A549 (cell line): ENCODE measurements around the gene SIAE. TPM values are rescaled to one million over a fixed set of nuclear protein-coding genes. Genes with fewer than 3 reads are reported as not detected.

Source experiments
- ATAC-seq, 2 experiments: fragments of 200-7000 bp in 1 of 2; fragments of >200 bp in 1 of 2; cut with Nextera tagmentation in 1 of 2; cut with Tn5 transposase in 1 of 2; 3 replicates each; pipeline versions ENCODE4 v1.8.0 to v1.9.1; 2018 to 2020; ENCODE audit warnings: mild to moderate bottlenecking in 1 of 2, moderate library complexity in 1 of 2
- CTCF ChIA-PET: fragments of 300-600 bp; sonication (Branson Sonifier 250); formaldehyde crosslinking; extraction: SDS; loops from one replicate; lab custom pipeline; 2021; ENCODE audit warnings: antibody characterized with exemption, inconsistent platforms; lab: Yijun Ruan, JAX
- POLR2A ChIA-PET: fragments of 350-600 bp; formaldehyde crosslinking; extraction: SDS; loops from one replicate; lab custom pipeline; 2021; ENCODE audit warnings: antibody characterized with exemption, inconsistent platforms; lab: Yijun Ruan, JAX
- DNase-seq, 2 experiments: peaks; one replicate each; pipeline versions ENCODE4 v3.0.0 to v3.0.0-alpha.2; 2011 to 2016; ENCODE audit warnings: low read depth in 1 of 2, low spot score in 1 of 2
- FAIRE-seq: peaks from 2 replicates; lab custom pipeline; 2011; peaks lifted over from hg19 to GRCh38; lab: Jason Lieb, UNC
- H3K27ac ChIP-seq, 2 experiments: fragments of >200 bp; sonication (Bioruptor Twin); formaldehyde crosslinking; 3 replicates each; pipeline ENCODE4 v1.5.1; 2016 to 2017
- H3K4me1 ChIP-seq: fragments of >200 bp; sonication (Bioruptor Twin); formaldehyde crosslinking; 3 replicates; pipeline ENCODE4 v1.6.1; 2016
- H3K4me2 ChIP-seq: fragments of >200 bp; sonication (Bioruptor Twin); formaldehyde crosslinking; 3 replicates; pipeline ENCODE4 v1.6.1; 2016
- H3K4me3 ChIP-seq: fragments of >200 bp; sonication (Bioruptor Twin); formaldehyde crosslinking; 3 replicates; pipeline ENCODE4 v1.5.1; 2016
- H3K9me3 ChIP-seq: fragments of >200 bp; sonication (Bioruptor Twin); formaldehyde crosslinking; 3 replicates; pipeline ENCODE4 v1.6.1; 2016
- CBX2 ChIP-seq: fragments of 200-600 bp; sonication (generic); IDR thresholded peaks from 2 replicates; pipeline ENCODE4 v1.6.1; 2016; ENCODE audit warnings: low read depth, mild to moderate bottlenecking, borderline replicate concordance
- CEBPB ChIP-seq, 2 experiments: fragments of >200 bp in 1 of 2; sonication (Bioruptor Twin) in 1 of 2; formaldehyde crosslinking in 1 of 2; IDR thresholded peaks; 2 replicates each; pipeline ENCODE4 v1.6.1; 2012 to 2016
- CHD2 ChIP-seq: fragments of 150-350 bp; IDR thresholded peaks from 2 replicates; pipeline ENCODE4 v1.6.1; 2014; ENCODE audit warnings: low read length; ENCODE audit not compliant: partially characterized antibody
- CHD4 ChIP-seq: fragments of 200-600 bp; sonication (generic); IDR thresholded peaks from 2 replicates; pipeline ENCODE4 v1.6.1; 2016; ENCODE audit warnings: antibody characterized with exemption, mild to moderate bottlenecking, borderline replicate concordance
- EHF ChIP-seq: fragments of 250-450 bp; sonication (Bioruptor Pico); IDR thresholded peaks from 2 replicates; pipeline ENCODE4 v1.5.0; 2020; ENCODE audit warnings: mild to moderate bottlenecking
- EHMT2 ChIP-seq: fragments of 200-600 bp; sonication (generic); IDR thresholded peaks from 2 replicates; pipeline ENCODE4 v1.6.1; 2016; ENCODE audit warnings: antibody characterized with exemption, low read depth, mild to moderate bottlenecking, moderate library complexity
- EP300 ChIP-seq, 2 experiments: fragments of >200 bp; sonication (Bioruptor Twin); formaldehyde crosslinking; IDR thresholded peaks; 2 replicates in 1 of 2; 3 replicates in 1 of 2; pipeline ENCODE4 v1.6.1; 2016 to 2017
- FOXS1 ChIP-seq: fragments of 250-450 bp; sonication (Bioruptor Pico); IDR thresholded peaks from 2 replicates; pipeline ENCODE4 v1.5.0; 2020; ENCODE audit warnings: mild to moderate bottlenecking, moderate library complexity
- GATA3 ChIP-seq: IDR thresholded peaks from 2 replicates; pipeline ENCODE4 v1.6.1; 2012; ENCODE audit warnings: borderline replicate concordance
- HEYL ChIP-seq: fragments of 250-450 bp; sonication (Bioruptor Pico); IDR thresholded peaks from 2 replicates; pipeline ENCODE4 v1.8.0; 2021; ENCODE audit warnings: mild to moderate bottlenecking, moderate library complexity
- HOXA7 ChIP-seq: fragments of 250-450 bp; sonication (Bioruptor Pico); IDR thresholded peaks from 2 replicates; pipeline ENCODE4 v1.5.0; 2020; ENCODE audit warnings: mild to moderate bottlenecking, moderate library complexity
- HOXB13 ChIP-seq: fragments of 250-450 bp; sonication (Bioruptor Pico); IDR thresholded peaks from 2 replicates; pipeline ENCODE4 v1.5.0; 2020; ENCODE audit warnings: low read depth, mild to moderate bottlenecking, moderate library complexity
- HOXB5 ChIP-seq: fragments of 250-450 bp; sonication (Bioruptor Pico); IDR thresholded peaks from 2 replicates; pipeline ENCODE4 v1.5.0; 2020; ENCODE audit warnings: mild to moderate bottlenecking, moderate library complexity
- JUN ChIP-seq, 2 experiments: fragments of >200 bp; sonication (Bioruptor Twin); formaldehyde crosslinking; IDR thresholded peaks; 2 replicates in 1 of 2; 3 replicates in 1 of 2; pipeline ENCODE4 v1.6.1; 2016 to 2017
- KDM1A ChIP-seq: fragments of 200-600 bp; sonication (generic); IDR thresholded peaks from 2 replicates; pipeline ENCODE4 v1.6.1; 2016; ENCODE audit warnings: low read depth, mild to moderate bottlenecking
- KDM5A ChIP-seq: fragments of 200-600 bp; sonication (generic); IDR thresholded peaks from 2 replicates; pipeline ENCODE4 v1.6.1; 2016; ENCODE audit warnings: antibody characterized with exemption, mild to moderate bottlenecking
- MAFK ChIP-seq: fragments of 450-650 bp; IDR thresholded peaks from 2 replicates; pipeline ENCODE4 v1.6.1; 2014; ENCODE audit not compliant: partially characterized antibody
- MAZ ChIP-seq: fragments of 150-350 bp; IDR thresholded peaks from 2 replicates; pipeline ENCODE4 v1.6.1; 2014; ENCODE audit warnings: antibody characterized with exemption, low read depth, low read length, borderline replicate concordance
- NFE2L2 ChIP-seq: fragments of 150-350 bp; conservative IDR thresholded peaks from 2 replicates; pipeline ENCODE4 v1.6.1; 2014; ENCODE audit warnings: low read length
- NPAS2 ChIP-seq: fragments of 250-450 bp; sonication (Bioruptor Pico); IDR thresholded peaks from 2 replicates; pipeline ENCODE4 v1.8.0; 2022; ENCODE audit warnings: mild to moderate bottlenecking, moderate library complexity, borderline replicate concordance
- RAD21 ChIP-seq, 2 experiments: fragments of >200 bp in 1 of 2; sonication (Bioruptor Twin) in 1 of 2; formaldehyde crosslinking in 1 of 2; IDR thresholded peaks in 1 of 2; conservative IDR thresholded peaks in 1 of 2; 2 replicates in 1 of 2; 3 replicates in 1 of 2; pipeline ENCODE4 v1.6.1; 2012 to 2018; ENCODE audit warnings: inconsistent platforms in 1 of 2
- RCOR1 ChIP-seq: fragments of 150-350 bp; IDR thresholded peaks from 2 replicates; pipeline ENCODE4 v1.6.1; 2014; ENCODE audit warnings: antibody characterized with exemption, low read length, low read depth
- RFX5 ChIP-seq: fragments of 450-650 bp; IDR thresholded peaks from 2 replicates; pipeline ENCODE4 v1.7.1; 2014; ENCODE audit warnings: antibody characterized with exemption, mild to moderate bottlenecking, moderate library complexity
- RNF2 ChIP-seq: fragments of 200-600 bp; sonication (generic); IDR thresholded peaks from 2 replicates; pipeline ENCODE4 v1.6.1; 2016; ENCODE audit warnings: low read depth, mild to moderate bottlenecking, antibody characterized with exemption, moderate library complexity, borderline replicate concordance
- SMC3 ChIP-seq: fragments of >200 bp; sonication (Bioruptor Twin); formaldehyde crosslinking; IDR thresholded peaks from 3 replicates; pipeline ENCODE4 v1.6.1; 2018; ENCODE audit warnings: inconsistent platforms
- TFCP2L1 ChIP-seq: fragments of 250-450 bp; sonication (Bioruptor Pico); IDR thresholded peaks from 2 replicates; pipeline ENCODE4 v1.5.0; 2021; ENCODE audit warnings: mild to moderate bottlenecking
- WGBS: methylation state at CpG from one replicate; pipeline ENCODE4 v1.1.6; 2017; ENCODE audit errors: missing lambda C conversion rate; 5-methylcytosine and 5-hydroxymethylcytosine counted together
- polyA plus RNA-seq, 4 experiments: library from polyadenylated mRNA; depleted of rRNA in 3 of 4; stranded (reverse); fragments of >200 nt; fragmentation: RNase III in 1 of 4; extraction: RNeasy Plus Mini Kit Qiagen cat#74134 plus additional on column Dnase treatment in 1 of 4; gene quantifications; 2 replicates in 3 of 4; 3 replicates in 1 of 4; pipeline ENCODE4 v1.2.3, GENCODE V29; 2011 to 2017
- TF ChIP-seq, protein P1 (sequence below): fragments of 150-350 bp; IDR thresholded peaks from 2 replicates; pipeline ENCODE4 v1.6.1; 2014; ENCODE audit warnings: low read depth, mild to moderate bottlenecking, low read length
- TF ChIP-seq, protein P2 (sequence below): IDR thresholded peaks from 2 replicates; pipeline ENCODE4 v1.6.1; 2012
- TF ChIP-seq, protein P3 (sequence below): fragments of >200 bp; sonication (Bioruptor Twin); formaldehyde crosslinking; IDR thresholded peaks from 3 replicates; pipeline ENCODE4 v1.6.1; 2016
- TF ChIP-seq, protein P4 (sequence below): IDR thresholded peaks from 2 replicates; pipeline ENCODE4 v1.6.1; 2012
- TF ChIP-seq, protein P5 (sequence below): fragments of 250-450 bp; sonication (Bioruptor Pico); IDR thresholded peaks from 2 replicates; pipeline ENCODE4 v1.5.0; 2021; ENCODE audit warnings: mild to moderate bottlenecking, moderate library complexity, borderline replicate concordance
- TF ChIP-seq, protein P6 (sequence below): fragments of 250-450 bp; sonication (Bioruptor Pico); IDR thresholded peaks from 2 replicates; pipeline ENCODE4 v1.5.0; 2020; ENCODE audit warnings: low read depth, mild to moderate bottlenecking, moderate library complexity
- TF ChIP-seq, protein P7 (sequence below): fragments of >200 bp; sonication (Bioruptor Twin); formaldehyde crosslinking; IDR thresholded peaks from 2 replicates; pipeline ENCODE4 v1.6.1; 2016

SIAE gene
- polyA plus RNA-seq, 2 of the 4 experiments (the other 2 are of a cell fraction), result 10.3 to 23.2 TPM

DNA sequence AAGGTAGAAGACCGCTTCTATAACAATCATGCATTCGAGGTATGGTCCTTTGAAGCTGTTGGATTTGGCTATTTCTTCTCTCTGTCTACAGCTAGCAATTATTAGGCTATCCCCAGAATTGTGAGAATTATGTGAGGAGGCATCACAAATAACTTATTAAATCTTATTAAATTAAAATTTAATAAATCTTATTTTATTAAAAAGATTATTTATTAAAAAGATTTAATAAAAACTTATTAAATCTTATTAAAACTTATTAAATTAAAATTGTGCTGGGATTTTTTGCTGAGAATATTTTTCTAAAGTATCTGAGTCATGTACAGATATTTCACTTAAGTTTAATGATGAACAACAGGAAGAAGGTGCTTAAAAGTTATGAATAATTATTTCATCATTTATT is 7.9 kb upstream of the SIAE start:
- CTCF ChIA-PET, result no interaction called here
- no peak for FAIRE-seq
- no peak for TF ChIP-seq TFCP2L1 (CRISPR knock-in tag)
- TF ChIP-seq, protein P1, sequence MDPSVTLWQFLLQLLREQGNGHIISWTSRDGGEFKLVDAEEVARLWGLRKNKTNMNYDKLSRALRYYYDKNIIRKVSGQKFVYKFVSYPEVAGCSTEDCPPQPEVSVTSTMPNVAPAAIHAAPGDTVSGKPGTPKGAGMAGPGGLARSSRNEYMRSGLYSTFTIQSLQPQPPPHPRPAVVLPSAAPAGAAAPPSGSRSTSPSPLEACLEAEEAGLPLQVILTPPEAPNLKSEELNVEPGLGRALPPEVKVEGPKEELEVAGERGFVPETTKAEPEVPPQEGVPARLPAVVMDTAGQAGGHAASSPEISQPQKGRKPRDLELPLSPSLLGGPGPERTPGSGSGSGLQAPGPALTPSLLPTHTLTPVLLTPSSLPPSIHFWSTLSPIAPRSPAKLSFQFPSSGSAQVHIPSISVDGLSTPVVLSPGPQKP, result no peak
- TF ChIP-seq RAD21 (conservative IDR thresholded peaks at IDR 0.05 in 1 of 2, IDR thresholded peaks at IDR 0.05 in 1 of 2), result no peak
- TF ChIP-seq HOXB13 (CRISPR knock-in tag), result no peak
- TF ChIP-seq SMC3, result no peak
- TF ChIP-seq, protein P2, sequence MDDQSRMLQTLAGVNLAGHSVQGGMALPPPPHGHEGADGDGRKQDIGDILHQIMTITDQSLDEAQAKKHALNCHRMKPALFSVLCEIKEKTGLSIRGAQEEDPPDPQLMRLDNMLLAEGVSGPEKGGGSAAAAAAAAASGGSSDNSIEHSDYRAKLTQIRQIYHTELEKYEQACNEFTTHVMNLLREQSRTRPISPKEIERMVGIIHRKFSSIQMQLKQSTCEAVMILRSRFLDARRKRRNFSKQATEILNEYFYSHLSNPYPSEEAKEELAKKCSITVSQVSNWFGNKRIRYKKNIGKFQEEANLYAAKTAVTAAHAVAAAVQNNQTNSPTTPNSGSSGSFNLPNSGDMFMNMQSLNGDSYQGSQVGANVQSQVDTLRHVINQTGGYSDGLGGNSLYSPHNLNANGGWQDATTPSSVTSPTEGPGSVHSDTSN, result no peak
- no peak for TF ChIP-seq EHMT2
- no peak for TF ChIP-seq CBX2
- TF ChIP-seq CEBPB (IDR thresholded peaks at IDR 0.05), result no peak
- no peak for TF ChIP-seq CHD4
- TF ChIP-seq EP300 (IDR thresholded peaks at IDR 0.05), result no peak
- TF ChIP-seq NFE2L2, result no peak
- TF ChIP-seq, protein P3, sequence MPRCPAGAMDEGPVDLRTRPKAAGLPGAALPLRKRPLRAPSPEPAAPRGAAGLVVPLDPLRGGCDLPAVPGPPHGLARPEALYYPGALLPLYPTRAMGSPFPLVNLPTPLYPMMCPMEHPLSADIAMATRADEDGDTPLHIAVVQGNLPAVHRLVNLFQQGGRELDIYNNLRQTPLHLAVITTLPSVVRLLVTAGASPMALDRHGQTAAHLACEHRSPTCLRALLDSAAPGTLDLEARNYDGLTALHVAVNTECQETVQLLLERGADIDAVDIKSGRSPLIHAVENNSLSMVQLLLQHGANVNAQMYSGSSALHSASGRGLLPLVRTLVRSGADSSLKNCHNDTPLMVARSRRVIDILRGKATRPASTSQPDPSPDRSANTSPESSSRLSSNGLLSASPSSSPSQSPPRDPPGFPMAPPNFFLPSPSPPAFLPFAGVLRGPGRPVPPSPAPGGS, result no peak
- TF ChIP-seq RFX5, result no peak
- TF ChIP-seq RNF2, result no peak
- no peak for TF ChIP-seq HOXB5 (CRISPR knock-in tag)
- no peak for TF ChIP-seq HOXA7 (CRISPR knock-in tag)
- TF ChIP-seq NPAS2, result no peak

DNA sequence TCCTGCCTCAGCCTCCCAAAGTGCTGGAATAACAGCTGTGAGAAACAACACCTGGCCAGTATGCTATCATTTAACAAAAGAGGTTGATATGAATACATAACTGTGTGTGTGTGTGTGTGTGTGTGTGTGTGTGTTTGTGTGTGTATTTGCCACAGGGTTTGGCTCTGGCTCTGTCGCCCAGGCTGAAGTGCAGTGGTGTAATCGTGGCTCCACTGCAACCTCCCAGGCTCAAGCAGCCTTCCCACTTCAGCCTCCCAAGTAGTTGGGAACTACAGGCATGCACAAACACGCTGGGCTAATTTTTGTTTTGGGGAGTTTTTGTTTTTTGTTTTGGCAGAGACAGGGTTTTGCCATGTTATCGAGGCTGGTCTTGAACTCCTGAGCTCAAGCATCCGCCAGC is 4.9 kb upstream of the SIAE start:
- ChIA-PET POLR2A (no interaction called here), CTCF (interaction anchor here (1.2 kb wide), 1 partner anchor 8 kb away, joined by 3 read pairs; no protein-coding TSS in a partner anchor)
- 77% methylated on average over 5 of the region's 5 CpGs for WGBS
- no peak overlapping the region for H3K4me3 ChIP-seq
- no peak overlapping the region for H3K27ac ChIP-seq
- FAIRE-seq, result no peak
- 0 out of 3 replicates have a peak, but pooled peaks cover 3% of the 10 kb centered on the region for H3K4me1 ChIP-seq
- TF ChIP-seq, protein P4, sequence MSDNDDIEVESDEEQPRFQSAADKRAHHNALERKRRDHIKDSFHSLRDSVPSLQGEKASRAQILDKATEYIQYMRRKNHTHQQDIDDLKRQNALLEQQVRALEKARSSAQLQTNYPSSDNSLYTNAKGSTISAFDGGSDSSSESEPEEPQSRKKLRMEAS, result no peak
- TF ChIP-seq, protein P5, sequence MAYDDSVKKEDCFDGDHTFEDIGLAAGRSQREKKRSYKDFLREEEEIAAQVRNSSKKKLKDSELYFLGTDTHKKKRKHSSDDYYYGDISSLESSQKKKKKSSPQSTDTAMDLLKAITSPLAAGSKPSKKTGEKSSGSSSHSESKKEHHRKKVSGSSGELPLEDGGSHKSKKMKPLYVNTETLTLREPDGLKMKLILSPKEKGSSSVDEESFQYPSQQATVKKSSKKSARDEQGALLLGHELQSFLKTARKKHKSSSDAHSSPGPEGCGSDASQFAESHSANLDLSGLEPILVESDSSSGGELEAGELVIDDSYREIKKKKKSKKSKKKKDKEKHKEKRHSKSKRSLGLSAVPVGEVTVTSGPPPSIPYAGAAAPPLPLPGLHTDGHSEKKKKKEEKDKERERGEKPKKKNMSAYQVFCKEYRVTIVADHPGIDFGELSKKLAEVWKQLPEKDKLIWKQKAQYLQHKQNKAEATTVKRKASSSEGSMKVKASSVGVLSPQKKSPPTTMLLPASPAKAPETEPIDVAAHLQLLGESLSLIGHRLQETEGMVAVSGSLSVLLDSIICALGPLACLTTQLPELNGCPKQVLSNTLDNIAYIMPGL (CRISPR knock-in tag), result no peak
- TF ChIP-seq GATA3, result no peak
- TF ChIP-seq SMC3, result no peak
- no peak for TF ChIP-seq EHF (CRISPR knock-in tag)
- no peak for TF ChIP-seq NFE2L2
- TF ChIP-seq JUN (IDR thresholded peaks at IDR 0.05), result no peak
- no peak for TF ChIP-seq FOXS1
- TF ChIP-seq, protein P6, sequence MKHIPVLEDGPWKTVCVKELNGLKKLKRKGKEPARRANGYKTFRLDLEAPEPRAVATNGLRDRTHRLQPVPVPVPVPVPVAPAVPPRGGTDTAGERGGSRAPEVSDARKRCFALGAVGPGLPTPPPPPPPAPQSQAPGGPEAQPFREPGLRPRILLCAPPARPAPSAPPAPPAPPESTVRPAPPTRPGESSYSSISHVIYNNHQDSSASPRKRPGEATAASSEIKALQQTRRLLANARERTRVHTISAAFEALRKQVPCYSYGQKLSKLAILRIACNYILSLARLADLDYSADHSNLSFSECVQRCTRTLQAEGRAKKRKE (CRISPR knock-in tag), result no peak
- TF ChIP-seq MAZ, result no peak
- no peak for TF ChIP-seq MAFK
- no peak for TF ChIP-seq CHD2
- TF ChIP-seq KDM5A, result no peak
- no peak for TF ChIP-seq KDM1A
- TF ChIP-seq, protein P7, sequence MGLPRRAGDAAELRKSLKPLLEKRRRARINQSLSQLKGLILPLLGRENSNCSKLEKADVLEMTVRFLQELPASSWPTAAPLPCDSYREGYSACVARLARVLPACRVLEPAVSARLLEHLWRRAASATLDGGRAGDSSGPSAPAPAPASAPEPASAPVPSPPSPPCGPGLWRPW, result no peak
- TF ChIP-seq RNF2, result no peak
- no peak for TF ChIP-seq HEYL (CRISPR knock-in tag)
- no peak for TF ChIP-seq RCOR1
- peaks cover 7% of the 10 kb centered on the region; the same call in 1 of the 3 replicates for H3K9me3 ChIP-seq
- no peak overlapping the region for H3K4me2 ChIP-seq
- no peak for ATAC-seq
- DNase-seq, result no peak

More for the DNA sequence above, 7.9 kb upstream of the SIAE start:
- Histone ChIP-seq H3K4me3 (no peak overlapping the region), H3K4me1 (no peaks in the 10 kb centered on the region), H3K4me2 (no peak overlapping the region), H3K9me3 (peaks cover 7% of the 10 kb centered on the region; the same call in 2 of the 3 replicates), H3K27ac (no peak overlapping the region)
- POLR2A ChIA-PET, result no interaction called here
- no peak for ATAC-seq
- DNase-seq, result no peak
- WGBS, result 64% methylated on average over 2 of the region's 2 CpGs
